ENCODE data around the gene AJAP1. TPM values are rescaled to one million over a fixed set of nuclear protein-coding genes. Genes with fewer than 3 reads are reported as not detected.

Gene AJAP1
- total RNA-seq, 3 donors from 2014 or later: 0.16 to 0.66 (median 0.44) TPM

DNA sequence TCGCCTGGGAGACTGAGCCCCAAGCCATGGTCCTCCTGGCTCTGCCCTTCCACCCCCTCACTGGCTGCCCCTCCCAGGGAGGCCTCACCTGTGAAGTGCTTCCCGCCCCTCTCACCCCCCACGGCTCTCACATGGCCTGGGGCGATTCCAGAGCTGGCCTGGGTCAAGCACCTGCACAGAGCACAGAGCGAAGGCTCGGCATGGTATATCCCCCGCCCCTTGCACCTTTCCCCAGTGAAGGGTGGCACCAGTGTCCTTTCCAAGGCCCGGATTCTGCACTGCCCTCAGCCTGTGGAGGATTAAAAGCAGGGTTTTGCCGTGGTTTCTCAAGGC, 1.1 kb upstream of the AJAP1 start:
- no peak overlapping the region for H3K4me3 ChIP-seq
- DNase-seq (ENCODE audit: low spot score in 2 of 2): no peak
- no peaks in the 10 kb centered on the region for H3K36me3 ChIP-seq
- no peaks in the 10 kb centered on the region for H3K4me1 ChIP-seq
- H3K27me3 ChIP-seq: peaks cover 0 to 55% of the 10 kb centered on the region in 2 donors
- H3K27ac ChIP-seq: no peak overlapping the region
- TF ChIP-seq CTCF (IDR thresholded peaks at IDR 0.05): no peak
- TF ChIP-seq POLR2A (IDR thresholded peaks at IDR 0.05): no peak
- TF ChIP-seq POLR2AphosphoS5 (IDR thresholded peaks at IDR 0.05): no peak
- no peaks in the 10 kb centered on the region for H3K9me3 ChIP-seq
- intact Hi-C loops (cut with DNase I; ENCODE audit: low total_unique reads): no loop called here

GRCh38 chr1:4654764-4655673, 610 bp downstream of the AJAP1 start:
- no peak overlapping the region for H3K27ac ChIP-seq
- peak overlapping the region; percentile 40 to 63 (median 49) for H3K4me3 ChIP-seq
- H3K9me3 ChIP-seq: no peaks in the 10 kb centered on the region
- TF ChIP-seq POLR2A (IDR thresholded peaks at IDR 0.05) (no peak), CTCF (IDR thresholded peaks at IDR 0.05) (no peak), POLR2AphosphoS5 (IDR thresholded peaks at IDR 0.05) (no peak)
- no peaks in the 10 kb centered on the region for H3K4me1 ChIP-seq
- H3K36me3 ChIP-seq: no peaks in the 10 kb centered on the region
- no peak for DNase-seq (ENCODE audit: low spot score in 2 of 2)
- peaks cover 0 to 66% of the 10 kb centered on the region in 2 donors for H3K27me3 ChIP-seq
- intact Hi-C loops (cut with DNase I; ENCODE audit: low total_unique reads): no loop called here

DNA sequence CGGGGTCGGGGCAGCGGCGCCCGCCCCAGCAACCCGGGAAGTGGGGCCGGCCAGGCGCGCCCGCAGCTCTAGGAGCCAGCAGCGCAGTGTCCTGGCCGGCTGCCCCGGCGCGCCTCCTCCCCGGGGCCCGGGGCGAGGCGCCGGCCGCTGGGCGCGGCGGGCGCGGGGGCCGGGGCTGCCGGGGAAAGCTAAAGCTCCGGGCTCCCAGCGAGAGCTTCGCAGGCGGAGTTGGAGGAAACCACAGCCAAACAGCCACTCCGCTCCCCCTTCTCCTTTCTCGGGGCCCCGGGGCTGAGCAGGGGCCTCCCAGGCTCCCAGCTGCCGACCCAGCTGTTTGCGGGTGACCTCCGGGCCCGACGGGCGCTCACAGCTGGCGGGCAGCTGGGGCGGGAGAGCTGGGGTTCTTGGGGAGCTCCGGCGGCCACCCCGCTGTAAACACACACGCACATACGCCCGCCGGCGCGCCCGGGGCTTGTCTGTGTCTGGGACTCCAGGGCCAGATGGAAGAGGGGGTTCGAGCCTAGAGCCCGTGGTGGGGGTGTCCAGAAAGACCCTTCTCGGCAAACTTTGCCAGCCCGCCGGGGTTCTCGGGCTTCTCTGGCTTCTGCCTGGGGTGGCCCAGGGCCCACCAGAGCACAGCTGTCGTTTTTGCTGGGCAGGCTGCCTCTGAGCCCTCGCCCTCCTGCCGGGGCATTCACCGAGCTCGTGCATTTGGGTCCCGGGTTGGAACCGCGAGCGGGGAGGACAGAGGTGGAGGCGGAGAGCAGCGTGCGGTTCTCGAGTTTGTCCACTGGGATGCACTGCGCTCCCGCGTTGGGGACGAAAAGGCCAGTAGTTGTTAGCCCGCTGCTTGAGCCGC, 1.5 kb downstream of the AJAP1 start:
- intact Hi-C loops (cut with DNase I; ENCODE audit: low total_unique reads): no loop called here
- no peaks in the 10 kb centered on the region for H3K9me3 ChIP-seq
- H3K27ac ChIP-seq: no peak overlapping the region
- no peaks in the 10 kb centered on the region for H3K4me1 ChIP-seq
- H3K36me3 ChIP-seq: no peaks in the 10 kb centered on the region
- H3K27me3 ChIP-seq: peaks cover 0 to 59% of the 10 kb centered on the region in 2 donors
- peak in 1 of 2 donors; percentile 32 for DNase-seq (ENCODE audit: low spot score in 2 of 2)
- TF ChIP-seq CTCF (IDR thresholded peaks at IDR 0.05) (peak; percentile 41 to 63 (median 49)), POLR2AphosphoS5 (IDR thresholded peaks at IDR 0.05) (no peak)
- H3K4me3 ChIP-seq: peak overlapping the region; percentile 40 to 63 (median 49)

- no peak for TF ChIP-seq POLR2AphosphoS5 (IDR thresholded peaks at IDR 0.05)
- TF ChIP-seq CTCF (IDR thresholded peaks at IDR 0.05): no peak
- TF ChIP-seq POLR2A (IDR thresholded peaks at IDR 0.05): no peak
- Histone ChIP-seq H3K27ac (no peak overlapping the region), H3K4me1 (no peaks in the 10 kb centered on the region), H3K27me3 (peaks cover 0 to 55% of the 10 kb centered on the region in 2 donors), H3K9me3 (no peaks in the 10 kb centered on the region), H3K4me3 (peak overlapping the region in 2 of 3 donors; percentile 49 to 63), H3K36me3 (no peaks in the 10 kb centered on the region)
- DNase-seq (ENCODE audit: low spot score in 2 of 2): no peak
- intact Hi-C loops (cut with DNase I; ENCODE audit: low total_unique reads): no loop called here
Observed at GRCh38 chr1:4656533-4657140, 2.2 kb downstream of the AJAP1 start.

Measured in breast epithelium (tissue), 4 donors.